GM12878 (cell line): ENCODE results near the gene NPAS1. TPM values are rescaled to one million over a fixed set of nuclear protein-coding genes. Genes with fewer than 3 reads are reported as not detected.

ENCODE experiments used
- ATAC-seq: fragments of 200-7000 bp; cut with Tn5 transposase; 3 replicates; pipeline ENCODE4 v1.9.1; 2020; ENCODE audit warnings: mild to moderate bottlenecking, moderate library complexity
- BruUV-seq: library from RNA; stranded (reverse); fragments of 400-500 nt; replicated peaks from 2 replicates; lab custom pipeline; 2021; lab: Mats Ljungman, UMichigan
- CTCF ChIA-PET: fragments of 300-600 bp; sonication (Branson Sonifier 250); formaldehyde crosslinking; extraction: SDS; loops from one replicate; lab custom pipeline; 2021; ENCODE audit warnings: inconsistent platforms; lab: Yijun Ruan, JAX
- POLR2A ChIA-PET: fragments of 350-600 bp; formaldehyde crosslinking; extraction: SDS; loops from one replicate; lab custom pipeline; 2021; ENCODE audit warnings: inconsistent platforms; lab: Charles Lee
- RAD21 ChIA-PET: fragments of 300-600 bp; sonication (Branson Sonifier 250); formaldehyde crosslinking; loops from one replicate; lab custom pipeline; 2023; ENCODE audit warnings: antibody characterized with exemption; ENCODE audit not compliant: unreplicated experiment; lab: Charles Lee
- SMC1A ChIA-PET: fragments of 300-600 bp; sonication (Branson Sonifier 250); formaldehyde crosslinking; loops from one replicate; lab custom pipeline; 2023; ENCODE audit not compliant: unreplicated experiment, uncharacterized antibody; lab: Charles Lee
- DNase-seq: peaks from one replicate; pipeline ENCODE4 v3.0.0-alpha.2; 2011; ENCODE audit warnings: low read depth, low spot score
- FAIRE-seq: peaks from 3 replicates; lab custom pipeline; 2011; peaks lifted over from hg19 to GRCh38; lab: Jason Lieb, UNC
- H2AFZ ChIP-seq: 2 replicates; pipeline ENCODE4 v1.6.0; 2011; ENCODE audit warnings: low read depth, low read length, control low read depth; ENCODE audit not compliant: control insufficient read depth
- H3K27ac ChIP-seq: 2 replicates; pipeline ENCODE4 v1.5.1; 2011; ENCODE audit warnings: control low read depth; ENCODE audit not compliant: control insufficient read depth, insufficient read depth
- H3K27me3 ChIP-seq, 2 experiments: replicated peaks in 1 of 2; 2 replicates each; pipeline versions ENCODE4 v1.6.0 to v1.6.1; 2011; ENCODE audit warnings: low read length in 1 of 2; ENCODE audit not compliant: control insufficient read depth in 2 of 2, insufficient read depth in 2 of 2
- H3K36me3 ChIP-seq, 2 experiments: 2 replicates each; pipeline ENCODE4 v1.5.1; 2011; ENCODE audit warnings: low read length in 1 of 2; ENCODE audit not compliant: control insufficient read depth in 2 of 2, insufficient read depth in 2 of 2
- H3K4me1 ChIP-seq: 2 replicates; pipeline ENCODE4 v1.6.1; 2011; ENCODE audit warnings: mild to moderate bottlenecking, low read length, moderate library complexity, mixed read lengths; ENCODE audit not compliant: control insufficient read depth, insufficient read depth
- H3K4me2 ChIP-seq: 2 replicates; pipeline ENCODE4 v1.6.0; 2011; ENCODE audit warnings: control low read depth; ENCODE audit not compliant: control insufficient read depth, insufficient read depth
- H3K4me3 ChIP-seq: fragments of 200-600 bp; sonication (generic); 2 replicates; pipeline ENCODE4 v1.5.1; 2016
- H3K79me2 ChIP-seq: 2 replicates; pipeline ENCODE4 v1.6.0; 2011; ENCODE audit warnings: low read length; ENCODE audit not compliant: control insufficient read depth, insufficient read depth
- H3K9ac ChIP-seq: 2 replicates; pipeline ENCODE4 v1.8.0; 2011; ENCODE audit warnings: low read length, control low read depth, mixed read lengths; ENCODE audit not compliant: control insufficient read depth, insufficient read depth
- H3K9me3 ChIP-seq: replicated peaks from 3 replicates; pipeline ENCODE4 v1.5.1; 2011; ENCODE audit warnings: mild to moderate bottlenecking, low read length; ENCODE audit not compliant: control insufficient read depth, insufficient read depth
- H4K20me1 ChIP-seq: 2 replicates; pipeline ENCODE4 v1.6.0; 2011; ENCODE audit not compliant: control insufficient read depth, insufficient read depth
- DPF2 ChIP-seq: fragments of 450-650 bp; IDR thresholded peaks from 2 replicates; pipeline ENCODE4 v1.6.1; 2017; ENCODE audit warnings: mild to moderate bottlenecking
- E2F8 ChIP-seq: fragments of 450-650 bp; IDR thresholded peaks from 2 replicates; pipeline ENCODE4 v1.6.1; 2018; ENCODE audit warnings: mild to moderate bottlenecking, low read depth, moderate library complexity; ENCODE audit not compliant: partially characterized antibody
- IRF4 ChIP-seq: IDR thresholded peaks from 2 replicates; pipeline ENCODE4 v1.6.1; 2011; ENCODE audit warnings: low read depth, low read length
- MEF2B ChIP-seq: fragments of 450-650 bp; IDR thresholded peaks from 2 replicates; pipeline ENCODE4 v1.6.1; 2018; ENCODE audit warnings: mild to moderate bottlenecking, moderate library complexity; ENCODE audit not compliant: partially characterized antibody, poor library complexity, severe bottlenecking
- MYB ChIP-seq: fragments of 150-350 bp; IDR thresholded peaks from 2 replicates; pipeline ENCODE4 v1.6.1; 2014; ENCODE audit warnings: mild to moderate bottlenecking, low read depth, low read length, borderline replicate concordance
- MYC ChIP-seq: IDR thresholded peaks from 2 replicates; pipeline ENCODE4 v1.6.1; 2011; ENCODE audit warnings: mild to moderate bottlenecking, low read length, moderate library complexity, inconsistent platforms; ENCODE audit not compliant: insufficient read depth, insufficient replicate concordance, insufficient read length, severe bottlenecking
- NFIC ChIP-seq: IDR thresholded peaks from 2 replicates; pipeline ENCODE4 v1.6.1; 2012; ENCODE audit warnings: low read depth, mild to moderate bottlenecking, inconsistent platforms, low read length, moderate library complexity
- NFYA ChIP-seq: IDR thresholded peaks from 2 replicates; pipeline ENCODE4 v1.6.1; 2011; ENCODE audit warnings: low read depth, mild to moderate bottlenecking, low read length, improper control_type of control experiment, borderline replicate concordance
- POLR2A ChIP-seq: IDR thresholded peaks from 2 replicates; pipeline ENCODE4 v1.6.1; 2011; ENCODE audit warnings: low read depth, mild to moderate bottlenecking, low read length
- POLR2AphosphoS2 ChIP-seq: IDR thresholded peaks from 2 replicates; pipeline ENCODE4 v1.6.1; 2011; ENCODE audit warnings: low read depth, mild to moderate bottlenecking, low read length, improper control_type of control experiment, moderate library complexity
- RAD51 ChIP-seq: fragments of 450-650 bp; IDR thresholded peaks from 2 replicates; pipeline ENCODE4 v1.6.1; 2016; ENCODE audit warnings: moderate library complexity, mild to moderate bottlenecking, inconsistent platforms
- RUNX3 ChIP-seq: IDR thresholded peaks from 2 replicates; pipeline ENCODE4 v1.6.1; 2012; ENCODE audit warnings: low read length, inconsistent platforms
- SIX5 ChIP-seq: IDR thresholded peaks from 2 replicates; pipeline ENCODE4 v1.6.1; 2011; ENCODE audit warnings: mild to moderate bottlenecking, low read depth, low read length, moderate library complexity; ENCODE audit not compliant: severe bottlenecking
- SMC3 ChIP-seq: IDR thresholded peaks from 2 replicates; pipeline ENCODE4 v1.6.1; 2011; ENCODE audit warnings: low read length, improper control_type of control experiment, borderline replicate concordance
- USF2 ChIP-seq: IDR thresholded peaks from 2 replicates; pipeline ENCODE4 v1.6.1; 2011; ENCODE audit warnings: low read depth, low read length, improper control_type of control experiment, borderline replicate concordance
- ZNF217 ChIP-seq: fragments of 450-650 bp; IDR thresholded peaks from 2 replicates; pipeline ENCODE4 v1.6.1; 2017; ENCODE audit warnings: antibody characterized with exemption, mild to moderate bottlenecking
- ZSCAN29 ChIP-seq: fragments of 450-650 bp; IDR thresholded peaks from 2 replicates; pipeline ENCODE4 v1.6.1; 2017; ENCODE audit warnings: mild to moderate bottlenecking, moderate library complexity
- WGBS: methylation state at CpG from one replicate; pipeline ENCODE4 v1.1.6; 2016; ENCODE audit warnings: low lambda C conversion rate; ENCODE audit not compliant: insufficient replicate concordance, insufficient coverage; ENCODE audit errors: missing lambda C conversion rate; 5-methylcytosine and 5-hydroxymethylcytosine counted together
- in situ Hi-C: fragments of 300-500 bp; cut with MboI; formaldehyde crosslinking; loops from 9 replicates; pipeline ENCODE4 v1.14.3; 2018; ENCODE audit warnings: mixed read lengths
- intact Hi-C: fragments of 100-400 bp; cut with micrococcal nuclease; formaldehyde crosslinking; loops from one replicate; pipeline ENCODE4 v1.14.2; 2022; ENCODE audit not compliant: unreplicated experiment
- polyA plus RNA-seq, 11 experiments: library from polyadenylated mRNA; depleted of rRNA in 4 of 11; unstranded in 6 of 11; stranded (reverse) in 5 of 11; fragments of >200 nt; fragmentation: Nextera tagmentation in 4 of 11; fragmentation: Illumina TruSeq in 1 of 11; extraction: Ambion mirVana in 4 of 11; extraction: Trizol in 1 of 11; gene quantifications; 1 replicate in 1 of 11; 2 replicates in 10 of 11; pipeline versions ENCODE4 v1.2.1 to v1.2.3, GENCODE V29; 2011 to 2016; ENCODE audit warnings: inconsistent platforms in 2 of 11, missing spikeins in 2 of 11, low read depth in 1 of 11
- total RNA-seq, 4 experiments: library from RNA; depleted of rRNA in 3 of 4; stranded (reverse); fragments of >200 nt in 3 of 4; fragmentation: Illumina TruSeq in 1 of 4; extraction: Trizol in 1 of 4; gene quantifications; 2 replicates each; pipeline versions ENCODE4 v1.2.1 to v1.2.3, GENCODE V29; 2013 to 2021

NPAS1 gene
- total and polyA plus RNA-seq, 10 of the 15 experiments (the other 5 are each of a cell fraction or from before 2014, with no cell fraction given) = 0.14 to 0.72 (median 0.28) TPM; not detected in 3

- TF ChIP-seq USF2 (no peak), POLR2A (no peak), SMC3 (no peak), NFYA (no peak)
These were observed 62.9 kb downstream of the NPAS1 start (continued) for GRCh38 chr19:47082493-47082892.

- H4K20me1 ChIP-seq = no peaks in the 10 kb centered on the region
- POLR2A ChIA-PET = no interaction called here
- peaks cover 43 to 46% of the 10 kb centered on the region in 2 experiments for H3K36me3 ChIP-seq
- ATAC-seq (no peak), FAIRE-seq (no peak), DNase-seq (no peak)
- no peaks in the 10 kb centered on the region for H3K9me3 ChIP-seq
- no peak overlapping the region for H3K4me2 ChIP-seq
- H3K9ac ChIP-seq = no peak overlapping the region
- no peak overlapping the region for H3K4me3 ChIP-seq
- WGBS = 96% methylated on average over 24 of the region's 24 CpGs
- BruUV-seq = no TSS peak
- no peaks in the 10 kb centered on the region for H3K79me2 ChIP-seq
- in situ Hi-C loops = no loop called here
- CTCF ChIA-PET = no interaction called here
- no peaks in the 10 kb centered on the region for H3K4me1 ChIP-seq
- no peak overlapping the region for H2AFZ ChIP-seq
- H3K27ac ChIP-seq = no peak overlapping the region
- SMC1A ChIA-PET = interaction anchor here (0.6 to 0.8 kb wide), 2 partner anchors 36 to 39 kb away, joined by 3 to 4 read pairs; no protein-coding TSS in a partner anchor
- TF ChIP-seq MYC (no peak), SIX5 (no peak), RAD51 (no peak), MYB (no peak), RUNX3 (no peak), DPF2 (no peak), MEF2B (no peak), IRF4 (no peak), NFYA (no peak), E2F8 (no peak), ZSCAN29 (no peak), NFIC (no peak), POLR2AphosphoS2 (no peak), ZNF217 (no peak)
- TF ChIP-seq, all 136 proteins: peak for 0
- RAD21 ChIA-PET = no interaction called here
- H3K27me3 ChIP-seq = no peaks in the 10 kb centered on the region
- intact Hi-C loops = no loop called here
These were observed 65.3 kb downstream of the NPAS1 start for GRCh38 chr19:47084879-47085439.
